ENCODE measurements around the gene ATP9B.
A peak's percentile ranks its signal among the peaks of the same experiment; 100 is the strongest.
"Not testable (repeated sequence)": the region's sequence is repeated elsewhere in the genome, so short reads cannot be mapped to it uniquely, and the experiment has no call there.

Gene ATP9B

GRCh38 chr18:79327915-79328314 lies 258.7 kb downstream of the ATP9B start:
- DNase-seq: not testable (repeated sequence)

DNA sequence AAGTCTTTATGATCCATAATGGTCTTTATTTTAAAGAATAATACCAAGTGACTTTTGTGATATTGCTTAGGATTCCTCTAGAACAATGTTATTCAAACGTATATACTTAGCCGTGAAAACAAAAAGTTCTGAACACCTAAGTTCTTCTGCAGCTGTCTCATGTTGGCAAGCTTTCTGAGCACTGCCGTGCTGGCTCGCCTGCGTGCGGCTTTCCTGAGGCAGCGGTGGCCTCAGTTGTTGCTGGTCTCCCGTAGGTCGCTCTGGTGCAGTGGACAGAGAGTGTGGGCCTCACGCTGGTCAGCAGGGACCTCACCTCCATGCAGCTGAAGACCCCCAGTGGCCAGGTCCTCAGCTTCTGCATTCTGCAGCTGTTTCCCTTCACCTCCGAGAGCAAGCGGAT lies 259.7 kb downstream of the ATP9B start:
- no peak for DNase-seq

- no peak for DNase-seq
Observed at GRCh38 chr18:79329786-79330185, 260.6 kb downstream of the ATP9B start.

GRCh38 chr18:79332646-79333045 lies 263.5 kb downstream of the ATP9B start:
- no peak for DNase-seq

GRCh38 chr18:79333046-79333445 lies 263.9 kb downstream of the ATP9B start:
- no peak for DNase-seq

DNA sequence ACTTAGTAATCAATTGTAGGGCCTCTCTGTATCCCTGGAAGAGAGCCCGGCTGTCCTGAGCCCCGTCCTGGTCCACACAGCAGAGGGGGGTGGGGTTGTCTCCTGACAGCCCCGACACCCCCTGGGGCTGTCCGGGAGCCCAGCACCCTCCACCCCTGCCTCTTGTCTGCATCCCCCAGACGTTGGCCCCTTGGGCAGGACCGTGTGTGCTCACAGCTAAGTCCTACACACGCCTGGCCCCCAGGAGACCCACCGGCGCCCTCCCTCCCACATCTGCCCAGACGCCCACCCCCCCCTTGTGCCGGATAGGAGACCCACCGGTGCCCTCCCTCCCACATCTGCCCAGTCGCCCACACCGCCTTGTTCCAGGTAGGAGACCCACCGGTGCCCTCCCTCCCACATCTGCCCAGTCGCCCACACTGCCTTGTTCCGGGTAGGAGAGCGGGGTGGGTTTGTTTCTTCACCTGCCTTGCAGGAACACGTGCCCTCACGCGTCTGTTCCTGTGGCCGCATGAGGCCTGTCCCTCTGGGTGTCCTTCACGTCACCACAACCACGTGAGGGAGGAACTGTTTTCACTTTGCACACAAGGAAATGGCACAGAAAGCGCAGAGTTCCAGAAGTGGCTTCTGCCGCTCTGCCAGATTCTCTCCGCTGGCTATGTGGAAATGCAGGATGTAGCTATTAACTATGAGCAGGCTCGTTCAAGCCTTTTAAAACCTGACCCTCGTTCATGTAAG lies 265.5 kb downstream of the ATP9B start:
- DNase-seq: no peak

DNA sequence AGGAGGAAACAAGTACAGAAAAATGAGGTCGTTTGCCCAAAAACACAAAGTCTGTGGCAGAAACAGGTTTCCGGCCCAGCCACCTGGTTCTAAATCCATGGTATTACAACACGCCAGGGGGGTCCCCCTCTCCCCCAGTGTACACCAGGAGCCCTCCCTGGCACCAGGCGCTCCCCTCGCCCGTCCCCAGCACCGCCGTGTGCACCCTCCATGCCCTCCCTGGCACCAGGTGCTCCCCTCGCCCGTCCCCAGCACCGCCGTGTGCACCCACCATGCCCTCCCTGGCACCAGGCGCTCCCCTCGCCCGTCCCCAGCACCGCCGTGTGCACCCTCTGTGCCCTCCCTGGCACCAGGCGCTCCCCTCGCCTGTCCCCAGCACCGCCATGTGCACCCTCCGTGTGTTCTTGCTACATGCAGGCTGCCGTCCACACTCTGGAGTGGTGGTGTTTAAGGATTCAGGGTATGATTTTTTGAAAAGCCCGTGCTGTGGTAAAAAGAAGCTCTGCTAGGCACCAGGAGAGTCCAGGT lies 266.7 kb downstream of the ATP9B start:
- no peak for DNase-seq

GRCh38 chr18:79336556-79337142 lies 267.5 kb downstream of the ATP9B start:
- no peak for DNase-seq

DNA sequence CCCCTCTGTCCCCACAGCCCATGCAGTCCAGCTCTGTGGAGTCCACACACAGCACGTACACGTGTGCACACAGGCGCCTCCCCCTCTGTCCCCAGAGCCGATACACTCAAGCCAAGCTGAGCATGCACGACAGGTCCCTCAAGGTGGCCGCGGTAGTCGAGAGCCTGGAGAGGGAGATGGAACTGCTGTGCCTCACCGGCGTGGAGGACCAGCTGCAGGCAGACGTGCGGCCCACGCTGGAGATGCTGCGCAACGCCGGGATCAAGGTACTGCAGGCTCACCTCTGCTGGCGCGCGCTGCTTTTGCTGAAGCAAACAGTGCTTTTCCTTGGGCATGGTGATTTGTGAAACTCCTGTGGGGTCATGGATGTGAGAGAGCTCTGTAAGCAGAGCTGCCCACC lies 268.0 kb downstream of the ATP9B start:
- DNase-seq: no peak

DNA sequence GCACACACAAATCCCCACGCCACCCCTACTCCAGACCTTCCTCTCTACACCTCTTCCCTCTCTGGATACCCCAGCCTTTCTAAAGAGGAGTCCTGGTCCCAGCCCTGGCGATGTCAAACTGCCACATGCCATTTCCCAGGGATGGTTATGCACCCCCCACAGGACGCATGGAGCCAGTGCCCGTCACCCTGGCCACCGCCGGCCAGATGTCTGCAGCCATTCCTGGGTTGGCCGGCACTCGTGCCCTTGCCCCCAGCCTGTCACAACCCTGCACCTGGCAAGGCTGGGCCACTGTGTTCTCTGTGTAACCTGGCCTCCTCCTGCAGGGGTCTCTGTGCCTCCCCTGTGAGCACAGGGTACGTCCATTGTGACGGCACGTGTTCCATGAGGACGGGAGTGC lies 268.4 kb downstream of the ATP9B start:
- no peak for DNase-seq

DNA sequence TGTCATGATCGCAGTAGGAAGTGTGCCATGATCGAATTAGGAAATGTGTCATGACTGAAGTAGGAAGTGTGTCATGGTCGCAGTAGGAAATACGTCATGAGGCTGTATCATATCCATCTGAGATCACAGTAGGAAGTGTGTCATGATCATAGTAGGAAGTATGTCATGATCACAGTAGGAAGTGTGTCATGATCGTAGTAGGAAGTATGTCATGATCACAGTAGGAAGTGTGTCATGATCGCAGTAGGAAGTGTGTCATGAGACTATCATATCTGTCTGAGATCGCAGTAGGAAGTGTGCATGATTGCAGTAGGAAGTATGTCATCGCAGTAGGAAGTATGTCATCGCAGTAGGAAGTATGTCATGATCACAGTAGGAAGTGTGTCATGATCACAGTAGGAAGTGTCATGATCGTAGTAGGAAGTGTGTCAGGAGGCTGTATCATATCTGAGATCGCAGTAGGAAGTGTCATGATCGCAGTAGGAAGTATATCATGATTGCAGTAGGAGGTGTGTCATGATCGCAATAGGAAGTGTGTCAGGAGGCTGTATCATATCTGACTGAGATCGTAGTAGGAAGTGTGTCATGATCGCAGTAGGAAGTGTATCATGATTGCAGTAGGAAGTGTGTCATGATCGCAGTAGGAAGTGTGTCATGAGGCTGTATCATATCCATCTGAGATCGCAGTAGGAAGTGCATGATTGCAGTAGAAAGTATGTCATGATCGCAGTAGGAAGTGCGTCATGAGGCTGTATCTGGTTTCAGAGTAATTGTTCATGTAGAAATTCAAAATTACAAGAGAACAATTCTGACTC lies 270.1 kb downstream of the ATP9B start:
- no peak for DNase-seq

DNA sequence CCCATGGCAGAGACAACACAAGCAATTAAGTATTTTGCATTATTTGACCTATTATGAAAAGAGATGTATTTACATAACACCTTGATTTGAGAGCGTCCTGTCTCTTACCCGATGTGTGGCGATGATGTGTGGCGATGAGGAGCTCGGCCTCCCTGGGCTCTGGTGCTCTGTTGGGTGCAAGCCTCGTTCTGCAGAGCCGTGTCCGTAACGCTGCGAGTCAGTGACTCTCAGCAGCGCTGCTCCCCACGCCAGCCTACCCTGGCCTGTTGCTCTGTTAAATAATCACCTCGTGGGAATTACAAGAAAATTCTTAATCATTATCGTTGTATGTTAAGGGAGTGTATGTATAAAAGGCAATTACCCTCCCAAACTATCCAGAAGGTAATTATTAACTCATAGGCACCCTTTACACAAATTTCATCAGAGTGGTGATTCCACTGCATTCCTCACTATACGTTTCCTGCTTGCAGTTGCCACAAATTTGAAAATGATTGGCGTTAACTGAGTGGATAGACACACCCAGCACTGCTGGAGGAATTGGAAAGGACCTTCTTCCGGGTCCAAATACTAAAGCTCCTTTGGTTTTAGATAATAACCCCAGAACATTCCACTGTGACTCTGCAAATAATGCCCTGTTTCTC lies 274.5 kb downstream of the ATP9B start:
- no peak for DNase-seq

DNA sequence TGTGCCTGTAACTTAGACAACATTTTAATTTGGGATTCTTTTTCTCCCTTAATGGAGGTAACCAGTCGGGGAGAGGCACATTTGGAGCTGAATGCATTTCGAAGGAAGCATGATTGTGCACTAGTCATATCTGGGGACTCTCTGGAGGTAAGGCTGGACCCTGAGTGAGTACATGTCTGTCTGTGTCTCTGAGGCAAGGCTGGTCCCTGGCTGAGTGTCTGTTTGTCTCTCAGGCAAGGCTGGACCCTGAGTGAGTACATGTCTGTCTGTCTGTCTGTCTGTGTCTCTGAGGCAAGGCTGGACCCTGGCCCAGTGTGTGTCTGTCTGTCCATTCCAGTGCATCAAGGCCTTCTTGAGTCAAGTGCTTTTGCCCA lies 275.0 kb downstream of the ATP9B start:
- no peak for DNase-seq

DNA sequence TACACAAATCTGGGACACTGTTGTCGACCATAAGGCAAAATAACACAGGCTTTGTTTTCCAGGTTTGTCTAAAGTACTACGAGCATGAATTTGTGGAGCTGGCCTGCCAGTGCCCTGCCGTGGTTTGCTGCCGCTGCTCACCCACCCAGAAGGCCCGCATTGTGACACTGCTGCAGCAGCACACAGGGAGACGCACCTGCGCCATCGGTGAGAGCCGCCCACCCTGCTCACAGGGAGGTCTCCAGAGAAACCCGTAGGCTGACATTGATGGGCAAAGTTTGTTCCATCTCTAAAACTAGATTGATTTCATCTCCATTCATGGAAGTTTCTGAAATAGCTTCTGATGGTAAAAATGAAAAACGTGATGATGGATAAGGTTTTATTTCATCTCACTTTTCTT lies 276.2 kb downstream of the ATP9B start:
- no peak for DNase-seq

DNA sequence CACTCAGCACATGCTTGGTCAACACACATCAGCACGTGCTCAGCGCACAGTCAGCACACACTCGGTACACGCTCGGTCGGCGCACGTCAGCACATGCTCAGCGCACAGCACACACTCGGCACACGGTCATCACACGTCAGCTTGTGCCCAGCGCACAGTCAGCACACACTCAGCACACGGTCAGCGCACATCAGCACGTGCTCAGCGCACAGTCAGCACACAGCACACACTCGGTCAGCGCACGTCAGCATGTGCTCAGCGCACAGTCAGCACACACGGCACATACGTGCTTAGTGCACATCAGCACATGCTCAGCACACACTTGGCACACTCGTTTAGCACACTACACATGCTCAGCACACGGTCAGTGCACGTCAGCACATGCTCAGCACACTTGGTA lies 276.8 kb downstream of the ATP9B start:
- DNase-seq: no peak

DNA sequence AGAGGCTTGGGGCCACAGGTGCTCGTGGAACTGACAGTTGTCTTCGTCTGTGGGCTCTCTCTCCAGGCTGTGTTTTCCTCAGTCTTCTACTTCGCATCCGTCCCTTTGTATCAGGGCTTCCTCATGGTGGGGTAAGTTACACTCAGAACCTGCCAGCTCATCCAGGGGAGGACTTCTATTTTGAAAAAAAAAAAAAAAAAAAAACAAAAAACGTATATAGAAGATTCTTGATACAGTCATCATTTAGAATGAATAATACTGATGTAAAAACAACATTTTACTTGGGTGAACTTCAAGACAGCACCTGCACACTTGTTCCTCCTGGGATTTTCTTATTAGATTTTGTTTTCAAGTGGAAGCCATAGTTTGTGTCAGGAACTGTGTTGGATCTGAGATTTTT lies 278.9 kb downstream of the ATP9B start:
- DNase-seq: no peak

DNA sequence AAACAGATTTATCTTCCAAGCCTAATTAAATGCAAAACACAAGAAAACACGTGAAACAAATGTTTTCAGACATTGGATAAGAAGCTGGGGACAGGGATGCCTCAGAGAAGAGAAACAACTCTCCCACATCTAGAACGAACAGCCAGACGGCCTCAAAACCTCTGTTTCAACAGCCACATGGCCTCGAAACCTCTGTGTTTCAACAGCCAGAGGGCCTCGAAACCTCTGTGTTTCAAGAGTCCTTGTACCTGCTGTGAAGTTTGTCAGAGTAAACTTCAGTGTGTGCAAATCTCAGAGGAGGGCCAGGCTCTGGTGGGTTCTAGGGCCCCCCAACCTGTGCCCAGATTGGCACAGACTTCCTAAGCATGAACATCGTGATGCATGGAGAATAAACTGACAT lies 283.2 kb downstream of the ATP9B start:
- no peak for DNase-seq

- DNase-seq: peak in 28 of 56 donors; percentile 13 to 76 (median 34)
Observed at GRCh38 chr18:79353267-79353666, 284.1 kb downstream of the ATP9B start.

DNA sequence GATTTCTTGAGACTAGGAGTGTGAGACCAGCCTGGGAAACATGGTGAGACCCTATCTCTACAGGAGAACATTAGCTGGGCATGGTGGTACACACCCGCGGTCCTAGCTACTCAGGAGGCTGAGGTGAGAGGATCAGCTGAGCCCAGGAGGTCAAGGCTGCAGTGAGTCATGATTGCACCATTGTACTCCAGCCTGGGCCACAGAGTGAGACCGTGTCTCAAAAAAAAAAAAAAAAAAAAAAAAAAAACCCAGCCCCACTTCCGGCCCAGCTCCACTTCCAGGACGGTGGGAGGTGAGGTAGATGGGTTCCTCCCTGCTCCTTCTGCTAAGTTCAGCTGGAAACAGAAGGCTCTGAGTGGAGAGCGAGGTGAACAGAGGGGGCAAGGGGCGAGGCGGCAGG lies 285.2 kb downstream of the ATP9B start:
- DNase-seq: no peak

GRCh38 chr18:79355433-79356335 lies 286.5 kb downstream of the ATP9B start:
- no peak for DNase-seq

- DNase-seq: no peak
Observed at GRCh38 chr18:79356435-79356834, 287.2 kb downstream of the ATP9B start.

All from amygdala (tissue), 56 donors.